Right forelimb (tissue), 1 donor: ENCODE data around the gene ALAD.
"Not testable (repeated sequence)": the region's sequence is repeated elsewhere in the genome, so short reads cannot be mapped to it uniquely, and the experiment has no call there.

Source experiments
- DNase-seq: peaks from one replicate; pipeline ENCODE4 v3.0.0-alpha.2; 2018

ALAD gene

GRCh38 chr9:113372059-113372458 lies 29.0 kb downstream of the ALAD start:
- DNase-seq, result no peak

GRCh38 chr9:113370806-113371325 lies 30.2 kb downstream of the ALAD start:
- no peak for DNase-seq

GRCh38 chr9:113369855-113370140 lies 31.3 kb downstream of the ALAD start:
- no peak for DNase-seq

GRCh38 chr9:113368982-113369854 lies 31.9 kb downstream of the ALAD start:
- no peak for DNase-seq

GRCh38 chr9:113368348-113368981 lies 32.6 kb downstream of the ALAD start:
- no peak for DNase-seq

GRCh38 chr9:113365652-113366051 lies 35.4 kb downstream of the ALAD start:
- DNase-seq, result not testable (repeated sequence)

- DNase-seq, result no peak
Measured at GRCh38 chr9:113364951-113365350, 36.1 kb downstream of the ALAD start.

- DNase-seq, result no peak
Measured at GRCh38 chr9:113363336-113363735, 37.7 kb downstream of the ALAD start.

- DNase-seq, result no peak
Measured at GRCh38 chr9:113361304-113362018, 39.6 kb downstream of the ALAD start.

- no peak for DNase-seq
Measured at GRCh38 chr9:113360242-113360842, 40.7 kb downstream of the ALAD start.

GRCh38 chr9:113359385-113359784 lies 41.7 kb downstream of the ALAD start:
- DNase-seq, result no peak

GRCh38 chr9:113356686-113357292 lies 44.3 kb downstream of the ALAD start:
- no peak for DNase-seq

GRCh38 chr9:113355040-113355596 lies 46.0 kb downstream of the ALAD start:
- no peak for DNase-seq

GRCh38 chr9:113352411-113352810 lies 48.7 kb downstream of the ALAD start:
- DNase-seq, result no peak

- DNase-seq, result no peak
Measured at GRCh38 chr9:113352006-113352405, 49.1 kb downstream of the ALAD start.

- DNase-seq, result no peak
Measured at GRCh38 chr9:113350937-113351336, 50.1 kb downstream of the ALAD start.

GRCh38 chr9:113350107-113350661 lies 50.9 kb downstream of the ALAD start:
- DNase-seq, result no peak

GRCh38 chr9:113349445-113350094 lies 51.5 kb downstream of the ALAD start, which contains the start of gene BSPRY:
TSS of gene BSPRY (plus strand) at chr9:113349541. CDS start at chr9:113349580, 39 bp downstream.
- DNase-seq, result no peak

- no peak for DNase-seq
Measured at GRCh38 chr9:113349066-113349444, 52.0 kb downstream of the ALAD start.

GRCh38 chr9:113348437-113348836 lies 52.6 kb downstream of the ALAD start:
- no peak for DNase-seq

GRCh38 chr9:113345671-113346070 lies 55.4 kb downstream of the ALAD start:
- no peak for DNase-seq
